ENCODE measurements around the gene PPA2.

The PPA2 gene

GRCh38 chr4:105458001-105458400 is 15.9 kb downstream of the PPA2 start:
- Histone ChIP-seq H3K4me1 (ENCODE audit: insufficient read depth, low read length) (no peaks in the 10 kb centered on the region), H3K36me3 (ENCODE audit: insufficient read depth, low read length) (no peaks in the 10 kb centered on the region), H3K9me3 (ENCODE audit: low read length) (no peaks in the 10 kb centered on the region), H3K27ac (ENCODE audit: low read depth, low read length) (no peak overlapping the region), H3K4me3 (ENCODE audit: low read depth in 1 of 2, low read length in 2 of 2) (no peak overlapping the region), H3K27me3 (ENCODE audit: control insufficient read depth in 1 of 2, insufficient read depth in 2 of 2, low read length in 2 of 2) (no peaks in the 10 kb centered on the region), H3K9ac (ENCODE audit: low read length) (no peak overlapping the region)

- H3K9ac ChIP-seq (ENCODE audit: low read length), result no peak overlapping the region
- no peaks in the 10 kb centered on the region for H3K27me3 ChIP-seq (ENCODE audit: control insufficient read depth in 1 of 2, insufficient read depth in 2 of 2, low read length in 2 of 2)
- H3K4me3 ChIP-seq (ENCODE audit: low read depth in 1 of 2, low read length in 2 of 2), result no peak overlapping the region
- peaks cover 4% of the 10 kb centered on the region for H3K36me3 ChIP-seq (ENCODE audit: insufficient read depth, low read length)
- no peaks in the 10 kb centered on the region for H3K9me3 ChIP-seq (ENCODE audit: low read length)
- H3K27ac ChIP-seq (ENCODE audit: low read depth, low read length), result no peak overlapping the region
- H3K4me1 ChIP-seq (ENCODE audit: insufficient read depth, low read length), result no peaks in the 10 kb centered on the region
Measured at GRCh38 chr4:105455998-105456397, 17.9 kb downstream of the PPA2 start.

GRCh38 chr4:105455182-105455581 is 18.7 kb downstream of the PPA2 start:
- no peaks in the 10 kb centered on the region for H3K4me1 ChIP-seq (ENCODE audit: insufficient read depth, low read length)
- H3K4me3 ChIP-seq (ENCODE audit: low read depth in 1 of 2, low read length in 2 of 2), result no peak overlapping the region
- peaks cover 4% of the 10 kb centered on the region for H3K36me3 ChIP-seq (ENCODE audit: insufficient read depth, low read length)
- H3K9me3 ChIP-seq (ENCODE audit: low read length), result no peaks in the 10 kb centered on the region
- H3K27ac ChIP-seq (ENCODE audit: low read depth, low read length), result no peak overlapping the region
- H3K27me3 ChIP-seq (ENCODE audit: control insufficient read depth in 1 of 2, insufficient read depth in 2 of 2, low read length in 2 of 2), result no peaks in the 10 kb centered on the region
- no peak overlapping the region for H3K9ac ChIP-seq (ENCODE audit: low read length)

GRCh38 chr4:105453550-105454205 is 20.2 kb downstream of the PPA2 start:
- Histone ChIP-seq H3K4me3 (ENCODE audit: low read depth in 1 of 2, low read length in 2 of 2) (no peak overlapping the region), H3K9me3 (ENCODE audit: low read length) (no peaks in the 10 kb centered on the region), H3K36me3 (ENCODE audit: insufficient read depth, low read length) (peaks cover 4% of the 10 kb centered on the region), H3K27me3 (ENCODE audit: control insufficient read depth in 1 of 2, insufficient read depth in 2 of 2, low read length in 2 of 2) (no peaks in the 10 kb centered on the region), H3K9ac (ENCODE audit: low read length) (no peak overlapping the region), H3K4me1 (ENCODE audit: insufficient read depth, low read length) (no peaks in the 10 kb centered on the region), H3K27ac (ENCODE audit: low read depth, low read length) (no peak overlapping the region)

GRCh38 chr4:105451346-105451745 is 22.5 kb downstream of the PPA2 start:
- Histone ChIP-seq H3K27ac (ENCODE audit: low read depth, low read length) (no peak overlapping the region), H3K36me3 (ENCODE audit: insufficient read depth, low read length) (peaks cover 4% of the 10 kb centered on the region), H3K9me3 (ENCODE audit: low read length) (no peaks in the 10 kb centered on the region), H3K27me3 (ENCODE audit: control insufficient read depth in 1 of 2, insufficient read depth in 2 of 2, low read length in 2 of 2) (no peaks in the 10 kb centered on the region), H3K9ac (ENCODE audit: low read length) (no peak overlapping the region), H3K4me3 (ENCODE audit: low read depth in 1 of 2, low read length in 2 of 2) (no peak overlapping the region), H3K4me1 (ENCODE audit: insufficient read depth, low read length) (no peaks in the 10 kb centered on the region)

GRCh38 chr4:105440890-105441289 is 33.0 kb downstream of the PPA2 start:
- Histone ChIP-seq H3K4me1 (ENCODE audit: insufficient read depth, low read length) (no peaks in the 10 kb centered on the region), H3K36me3 (ENCODE audit: insufficient read depth, low read length) (peaks cover 25% of the 10 kb centered on the region), H3K27ac (ENCODE audit: low read depth, low read length) (no peak overlapping the region), H3K4me3 (ENCODE audit: low read depth in 1 of 2, low read length in 2 of 2) (no peak overlapping the region), H3K9ac (ENCODE audit: low read length) (no peak overlapping the region), H3K9me3 (ENCODE audit: low read length) (no peaks in the 10 kb centered on the region), H3K27me3 (ENCODE audit: control insufficient read depth in 1 of 2, insufficient read depth in 2 of 2, low read length in 2 of 2) (no peaks in the 10 kb centered on the region)

- Histone ChIP-seq H3K27ac (ENCODE audit: low read depth, low read length) (no peak overlapping the region), H3K27me3 (ENCODE audit: control insufficient read depth in 1 of 2, insufficient read depth in 2 of 2, low read length in 2 of 2) (no peaks in the 10 kb centered on the region), H3K4me3 (ENCODE audit: low read depth in 1 of 2, low read length in 2 of 2) (no peak overlapping the region), H3K4me1 (ENCODE audit: insufficient read depth, low read length) (no peaks in the 10 kb centered on the region), H3K9me3 (ENCODE audit: low read length) (no peaks in the 10 kb centered on the region), H3K36me3 (ENCODE audit: insufficient read depth, low read length) (peaks cover 22% of the 10 kb centered on the region), H3K9ac (ENCODE audit: low read length) (no peak overlapping the region)
Measured at GRCh38 chr4:105437637-105438036, 36.2 kb downstream of the PPA2 start.

GRCh38 chr4:105436414-105436813 is 37.4 kb downstream of the PPA2 start:
- no peak overlapping the region for H3K9ac ChIP-seq (ENCODE audit: low read length)
- no peak overlapping the region for H3K27ac ChIP-seq (ENCODE audit: low read depth, low read length)
- no peaks in the 10 kb centered on the region for H3K9me3 ChIP-seq (ENCODE audit: low read length)
- no peak overlapping the region for H3K4me3 ChIP-seq (ENCODE audit: low read depth in 1 of 2, low read length in 2 of 2)
- H3K4me1 ChIP-seq (ENCODE audit: insufficient read depth, low read length), result no peaks in the 10 kb centered on the region
- H3K36me3 ChIP-seq (ENCODE audit: insufficient read depth, low read length), result peaks cover 22% of the 10 kb centered on the region
- H3K27me3 ChIP-seq (ENCODE audit: control insufficient read depth in 1 of 2, insufficient read depth in 2 of 2, low read length in 2 of 2), result no peaks in the 10 kb centered on the region

GRCh38 chr4:105434940-105435339 is 38.9 kb downstream of the PPA2 start:
- H3K4me1 ChIP-seq (ENCODE audit: insufficient read depth, low read length), result no peaks in the 10 kb centered on the region
- peaks cover 29% of the 10 kb centered on the region for H3K36me3 ChIP-seq (ENCODE audit: insufficient read depth, low read length)
- H3K27ac ChIP-seq (ENCODE audit: low read depth, low read length), result no peak overlapping the region
- no peaks in the 10 kb centered on the region for H3K27me3 ChIP-seq (ENCODE audit: control insufficient read depth in 1 of 2, insufficient read depth in 2 of 2, low read length in 2 of 2)
- no peaks in the 10 kb centered on the region for H3K9me3 ChIP-seq (ENCODE audit: low read length)
- H3K4me3 ChIP-seq (ENCODE audit: low read depth in 1 of 2, low read length in 2 of 2), result no peak overlapping the region
- H3K9ac ChIP-seq (ENCODE audit: low read length), result no peak overlapping the region

- no peaks in the 10 kb centered on the region for H3K4me1 ChIP-seq (ENCODE audit: insufficient read depth, low read length)
- H3K4me3 ChIP-seq (ENCODE audit: low read depth in 1 of 2, low read length in 2 of 2), result no peak overlapping the region
- no peaks in the 10 kb centered on the region for H3K27me3 ChIP-seq (ENCODE audit: control insufficient read depth in 1 of 2, insufficient read depth in 2 of 2, low read length in 2 of 2)
- H3K36me3 ChIP-seq (ENCODE audit: insufficient read depth, low read length), result peaks cover 29% of the 10 kb centered on the region
- H3K9ac ChIP-seq (ENCODE audit: low read length), result no peak overlapping the region
- no peaks in the 10 kb centered on the region for H3K9me3 ChIP-seq (ENCODE audit: low read length)
- H3K27ac ChIP-seq (ENCODE audit: low read depth, low read length), result no peak overlapping the region
Measured at GRCh38 chr4:105433421-105433820, 40.4 kb downstream of the PPA2 start.

GRCh38 chr4:105432438-105432837 is 41.4 kb downstream of the PPA2 start:
- H3K27ac ChIP-seq (ENCODE audit: low read depth, low read length), result no peak overlapping the region
- no peaks in the 10 kb centered on the region for H3K27me3 ChIP-seq (ENCODE audit: control insufficient read depth in 1 of 2, insufficient read depth in 2 of 2, low read length in 2 of 2)
- H3K4me1 ChIP-seq (ENCODE audit: insufficient read depth, low read length), result no peaks in the 10 kb centered on the region
- no peak overlapping the region for H3K4me3 ChIP-seq (ENCODE audit: low read depth in 1 of 2, low read length in 2 of 2)
- H3K36me3 ChIP-seq (ENCODE audit: insufficient read depth, low read length), result peaks cover 29% of the 10 kb centered on the region
- no peak overlapping the region for H3K9ac ChIP-seq (ENCODE audit: low read length)
- no peaks in the 10 kb centered on the region for H3K9me3 ChIP-seq (ENCODE audit: low read length)

- Histone ChIP-seq H3K27ac (ENCODE audit: low read depth, low read length) (no peak overlapping the region), H3K27me3 (ENCODE audit: control insufficient read depth in 1 of 2, insufficient read depth in 2 of 2, low read length in 2 of 2) (no peaks in the 10 kb centered on the region), H3K36me3 (ENCODE audit: insufficient read depth, low read length) (peaks cover 21% of the 10 kb centered on the region), H3K4me3 (ENCODE audit: low read depth in 1 of 2, low read length in 2 of 2) (no peak overlapping the region), H3K9ac (ENCODE audit: low read length) (no peak overlapping the region), H3K4me1 (ENCODE audit: insufficient read depth, low read length) (no peaks in the 10 kb centered on the region), H3K9me3 (ENCODE audit: low read length) (no peaks in the 10 kb centered on the region)
Measured at GRCh38 chr4:105430811-105431210, 43.1 kb downstream of the PPA2 start.

All from muscle layer of colon (tissue), 2 donors.